ENCODE measurements around the gene ERGIC1. TPM values are rescaled to one million over a fixed set of nuclear protein-coding genes. Genes with fewer than 3 reads are reported as not detected.

Gene ERGIC1
- total and polyA plus RNA-seq, 10 of the 15 experiments (the other 5 are each of a cell fraction or from before 2014, with no cell fraction given): 8.8 to 104 (median 76.3) TPM

DNA sequence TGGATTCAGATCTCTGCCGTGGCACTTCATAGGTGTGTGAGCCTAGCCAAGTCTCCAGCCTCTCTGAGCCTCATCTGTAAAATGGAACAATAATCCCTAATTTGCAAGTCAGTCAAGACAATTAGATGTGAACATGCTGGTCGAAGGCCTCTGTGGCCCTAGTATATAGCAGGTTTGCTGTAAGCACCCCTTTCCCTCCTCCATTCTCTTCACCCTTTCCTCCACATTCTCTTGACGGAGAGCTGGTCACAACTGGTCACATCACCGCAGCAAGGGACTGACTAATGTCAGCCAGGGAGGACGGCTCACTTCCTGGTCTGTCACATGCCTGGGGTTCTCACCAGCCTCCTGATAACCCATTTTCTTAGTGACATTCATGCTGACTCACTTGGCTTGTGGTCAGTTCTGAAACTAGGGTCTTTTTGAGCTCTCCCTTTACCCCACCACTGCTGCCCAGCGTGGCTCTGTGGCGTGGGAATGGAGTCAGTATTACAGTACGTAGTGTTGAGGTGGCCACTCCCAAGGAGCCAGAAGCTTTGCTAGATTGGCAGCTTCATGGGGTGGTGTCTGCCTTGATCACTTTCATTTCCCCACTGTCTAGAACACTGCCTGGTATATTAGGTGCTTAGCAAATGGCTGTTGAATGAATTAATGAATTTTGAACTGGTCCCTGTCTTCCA, 47.8 kb downstream of the ERGIC1 start (continued):
- TF ChIP-seq LARP7 (IDR thresholded peaks at IDR 0.05) (no peak), ZNF24 (IDR thresholded peaks at IDR 0.05) (peak; percentile 86), JUNB (IDR thresholded peaks at IDR 0.05) (peak; percentile 41), CBFB (IDR thresholded peaks at IDR 0.05; ENCODE audit: low read depth) (peak; percentile 37; the same call in 1 of the 2 replicates), ZNF207 (IDR thresholded peaks at IDR 0.05; ENCODE audit: borderline replicate concordance) (no peak), ZNF274 (IDR thresholded peaks at IDR 0.05; ENCODE audit: insufficient read depth, insufficient read length) (no peak), MTA3 (IDR thresholded peaks at IDR 0.05; ENCODE audit: borderline replicate concordance, low read length) (no peak), TARDBP (IDR thresholded peaks at IDR 0.05; ENCODE audit: borderline replicate concordance) (no peak), MXI1 (IDR thresholded peaks at IDR 0.05; ENCODE audit: low read depth, low read length) (no peak), FOS (IDR thresholded peaks at IDR 0.05; ENCODE audit: borderline replicate concordance, extremely low read depth, insufficient read length) (no peak), KAT2A (conservative IDR thresholded peaks at IDR 0.05; ENCODE audit: control insufficient read depth, low read depth, low read length) (no peak), MTA2 (IDR thresholded peaks at IDR 0.05; ENCODE audit: low read depth) (no peak; the same call in 1 of the 2 replicates), RAD51 (IDR thresholded peaks at IDR 0.05) (peak; percentile 80), STAT3 (IDR thresholded peaks at IDR 0.05; ENCODE audit: low read depth, low read length) (no peak)
- TF ChIP-seq, protein P1, sequence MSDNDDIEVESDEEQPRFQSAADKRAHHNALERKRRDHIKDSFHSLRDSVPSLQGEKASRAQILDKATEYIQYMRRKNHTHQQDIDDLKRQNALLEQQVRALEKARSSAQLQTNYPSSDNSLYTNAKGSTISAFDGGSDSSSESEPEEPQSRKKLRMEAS (IDR thresholded peaks at IDR 0.05; ENCODE audit: low read depth, low read length): no peak
- TF ChIP-seq, protein P2, sequence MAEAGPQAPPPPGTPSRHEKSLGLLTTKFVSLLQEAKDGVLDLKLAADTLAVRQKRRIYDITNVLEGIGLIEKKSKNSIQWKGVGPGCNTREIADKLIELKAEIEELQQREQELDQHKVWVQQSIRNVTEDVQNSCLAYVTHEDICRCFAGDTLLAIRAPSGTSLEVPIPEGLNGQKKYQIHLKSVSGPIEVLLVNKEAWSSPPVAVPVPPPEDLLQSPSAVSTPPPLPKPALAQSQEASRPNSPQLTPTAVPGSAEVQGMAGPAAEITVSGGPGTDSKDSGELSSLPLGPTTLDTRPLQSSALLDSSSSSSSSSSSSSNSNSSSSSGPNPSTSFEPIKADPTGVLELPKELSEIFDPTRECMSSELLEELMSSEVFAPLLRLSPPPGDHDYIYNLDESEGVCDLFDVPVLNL (IDR thresholded peaks at IDR 0.05; ENCODE audit: low read depth, low read length): no peak
- TF ChIP-seq, protein P3, sequence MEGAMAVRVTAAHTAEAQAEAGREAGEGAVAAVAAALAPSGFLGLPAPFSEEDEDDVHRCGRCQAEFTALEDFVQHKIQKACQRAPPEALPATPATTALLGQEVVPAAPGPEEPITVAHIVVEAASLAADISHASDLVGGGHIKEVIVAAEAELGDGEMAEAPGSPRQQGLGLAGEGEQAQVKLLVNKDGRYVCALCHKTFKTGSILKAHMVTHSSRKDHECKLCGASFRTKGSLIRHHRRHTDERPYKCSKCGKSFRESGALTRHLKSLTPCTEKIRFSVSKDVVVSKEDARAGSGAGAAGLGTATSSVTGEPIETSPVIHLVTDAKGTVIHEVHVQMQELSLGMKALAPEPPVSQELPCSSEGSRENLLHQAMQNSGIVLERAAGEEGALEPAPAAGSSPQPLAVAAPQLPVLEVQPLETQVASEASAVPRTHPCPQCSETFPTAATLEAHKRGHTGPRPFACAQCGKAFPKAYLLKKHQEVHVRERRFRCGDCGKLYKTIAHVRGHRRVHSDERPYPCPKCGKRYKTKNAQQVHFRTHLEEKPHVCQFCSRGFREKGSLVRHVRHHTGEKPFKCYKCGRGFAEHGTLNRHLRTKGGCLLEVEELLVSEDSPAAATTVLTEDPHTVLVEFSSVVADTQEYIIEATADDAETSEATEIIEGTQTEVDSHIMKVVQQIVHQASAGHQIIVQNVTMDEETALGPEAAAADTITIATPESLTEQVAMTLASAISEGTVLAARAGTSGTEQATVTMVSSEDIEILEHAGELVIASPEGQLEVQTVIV (IDR thresholded peaks at IDR 0.05; ENCODE audit: borderline replicate concordance, partially characterized antibody): no peak
- TF ChIP-seq, protein P4, sequence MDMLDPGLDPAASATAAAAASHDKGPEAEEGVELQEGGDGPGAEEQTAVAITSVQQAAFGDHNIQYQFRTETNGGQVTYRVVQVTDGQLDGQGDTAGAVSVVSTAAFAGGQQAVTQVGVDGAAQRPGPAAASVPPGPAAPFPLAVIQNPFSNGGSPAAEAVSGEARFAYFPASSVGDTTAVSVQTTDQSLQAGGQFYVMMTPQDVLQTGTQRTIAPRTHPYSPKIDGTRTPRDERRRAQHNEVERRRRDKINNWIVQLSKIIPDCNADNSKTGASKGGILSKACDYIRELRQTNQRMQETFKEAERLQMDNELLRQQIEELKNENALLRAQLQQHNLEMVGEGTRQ (IDR thresholded peaks at IDR 0.05; ENCODE audit: borderline replicate concordance, low read depth, low read length): peak; percentile 25; the same call in 1 of the 2 replicates
- TF ChIP-seq, protein P5, sequence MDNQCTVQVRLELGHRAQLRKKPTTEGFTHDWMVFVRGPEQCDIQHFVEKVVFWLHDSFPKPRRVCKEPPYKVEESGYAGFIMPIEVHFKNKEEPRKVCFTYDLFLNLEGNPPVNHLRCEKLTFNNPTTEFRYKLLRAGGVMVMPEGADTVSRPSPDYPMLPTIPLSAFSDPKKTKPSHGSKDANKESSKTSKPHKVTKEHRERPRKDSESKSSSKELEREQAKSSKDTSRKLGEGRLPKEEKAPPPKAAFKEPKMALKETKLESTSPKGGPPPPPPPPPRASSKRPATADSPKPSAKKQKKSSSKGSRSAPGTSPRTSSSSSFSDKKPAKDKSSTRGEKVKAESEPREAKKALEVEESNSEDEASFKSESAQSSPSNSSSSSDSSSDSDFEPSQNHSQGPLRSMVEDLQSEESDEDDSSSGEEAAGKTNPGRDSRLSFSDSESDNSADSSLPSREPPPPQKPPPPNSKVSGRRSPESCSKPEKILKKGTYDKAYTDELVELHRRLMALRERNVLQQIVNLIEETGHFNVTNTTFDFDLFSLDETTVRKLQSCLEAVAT (IDR thresholded peaks at IDR 0.05): peak; percentile 35; the same call in 1 of the 2 replicates
